OCI-LY7 (cell line): ENCODE measurements around the gene PON1. TPM values are rescaled to one million over a fixed set of nuclear protein-coding genes. Genes with fewer than 3 reads are reported as not detected.

Experiments used
- BruUV-seq: library from RNA; stranded (reverse); fragments of 400-500 nt; replicated peaks from 2 replicates; lab custom pipeline; 2021; lab: Mats Ljungman, UMichigan
- CTCF ChIA-PET: fragments of 300-600 bp; sonication (Branson Sonifier 250); formaldehyde crosslinking; loops from one replicate; lab custom pipeline; 2022; ENCODE audit warnings: antibody characterized with exemption; ENCODE audit not compliant: unreplicated experiment; lab: Charles Lee
- POLR2A ChIA-PET: fragments of 300-600 bp; sonication (Branson Sonifier 250); formaldehyde crosslinking; loops from one replicate; lab custom pipeline; 2022; ENCODE audit warnings: antibody characterized with exemption; lab: Charles Lee
- DNase-seq: peaks from one replicate; pipeline ENCODE4 v3.0.0-alpha.2; 2015; ENCODE audit warnings: low spot score
- H2AFZ ChIP-seq: fragments of 200-600 bp; sonication (generic), shearing (Covaris generic); 2 replicates; pipeline ENCODE4 v1.6.1; 2014; ENCODE audit warnings: mild to moderate bottlenecking, antibody characterized with exemption, low read length, moderate library complexity
- H3K27ac ChIP-seq: fragments of 200-600 bp; sonication (generic); 2 replicates; pipeline ENCODE4 v1.5.1; 2014; ENCODE audit warnings: mixed run types, low read depth, mild to moderate bottlenecking, moderate library complexity, low read length, inconsistent platforms; ENCODE audit not compliant: poor library complexity, severe bottlenecking
- H3K36me3 ChIP-seq: fragments of 200-600 bp; sonication (generic); 2 replicates; pipeline ENCODE4 v1.6.1; 2014; ENCODE audit warnings: mild to moderate bottlenecking, antibody characterized with exemption, low read length, moderate library complexity, mixed read lengths; ENCODE audit not compliant: insufficient read depth
- H3K4me1 ChIP-seq: fragments of 200-600 bp; sonication (generic); 2 replicates; pipeline ENCODE4 v1.5.1; 2014; ENCODE audit warnings: mild to moderate bottlenecking, low read length; ENCODE audit not compliant: insufficient read depth, poor library complexity, severe bottlenecking
- H3K4me2 ChIP-seq: fragments of 200-600 bp; sonication (generic); 2 replicates; pipeline ENCODE4 v1.6.1; 2014; ENCODE audit warnings: mild to moderate bottlenecking, low read length
- H3K4me3 ChIP-seq: fragments of 200-600 bp; sonication (generic); 2 replicates; pipeline ENCODE4 v1.5.1; 2014; ENCODE audit warnings: mild to moderate bottlenecking, low read depth, low read length; ENCODE audit not compliant: poor library complexity, severe bottlenecking
- H3K79me2 ChIP-seq: fragments of 200-600 bp; sonication (generic); 2 replicates; pipeline ENCODE4 v1.6.1; 2016; ENCODE audit warnings: low read depth, mild to moderate bottlenecking, low read length, moderate library complexity, mixed read lengths; ENCODE audit not compliant: insufficient read depth
- H3K9me2 ChIP-seq: fragments of 200-600 bp; sonication (generic); 2 replicates; pipeline ENCODE4 v1.6.1; 2016; ENCODE audit warnings: mild to moderate bottlenecking, low read length, mixed read lengths; ENCODE audit not compliant: insufficient read depth
- H3K9me3 ChIP-seq: fragments of 200-600 bp; sonication (generic); 2 replicates; pipeline ENCODE4 v1.6.1; 2014; ENCODE audit warnings: mild to moderate bottlenecking, mixed run types, low read length, mixed read lengths
- H4K20me1 ChIP-seq: fragments of 200-600 bp; sonication (generic); 2 replicates; pipeline ENCODE4 v1.6.1; 2014; ENCODE audit warnings: mild to moderate bottlenecking, antibody characterized with exemption, low read length, moderate library complexity, mixed read lengths; ENCODE audit not compliant: insufficient read depth
- EZH2phosphoT487 ChIP-seq: fragments of 200-600 bp; sonication (generic); IDR thresholded peaks from 2 replicates; pipeline ENCODE4 v1.6.1; 2018; ENCODE audit warnings: low read depth, borderline replicate concordance, mild to moderate bottlenecking, mixed run types, antibody characterized with exemption, low read length, moderate library complexity, mixed read lengths
- intact Hi-C: fragments of 100-400 bp; cut with micrococcal nuclease; formaldehyde crosslinking; loops from one replicate; pipeline ENCODE4 v1.10.0; 2022; ENCODE audit not compliant: unreplicated experiment
- total RNA-seq, 2 experiments: library from RNA; depleted of rRNA in 1 of 2; stranded (reverse); fragments of >200 nt in 1 of 2; shearing (Covaris generic) in 1 of 2; gene quantifications; 2 replicates each; pipeline ENCODE4 v1.2.3, GENCODE V29; 2014 to 2022
- TF ChIP-seq, protein P1 (sequence below): fragments of 200-600 bp; sonication (generic); conservative IDR thresholded peaks from 2 replicates; pipeline ENCODE4 v1.5.1; 2014; ENCODE audit warnings: mild to moderate bottlenecking, antibody characterized with exemption, low read length, moderate library complexity, mixed read lengths

Gene PON1
- total RNA-seq, 2 experiments from 2014 or later: not detected

DNA sequence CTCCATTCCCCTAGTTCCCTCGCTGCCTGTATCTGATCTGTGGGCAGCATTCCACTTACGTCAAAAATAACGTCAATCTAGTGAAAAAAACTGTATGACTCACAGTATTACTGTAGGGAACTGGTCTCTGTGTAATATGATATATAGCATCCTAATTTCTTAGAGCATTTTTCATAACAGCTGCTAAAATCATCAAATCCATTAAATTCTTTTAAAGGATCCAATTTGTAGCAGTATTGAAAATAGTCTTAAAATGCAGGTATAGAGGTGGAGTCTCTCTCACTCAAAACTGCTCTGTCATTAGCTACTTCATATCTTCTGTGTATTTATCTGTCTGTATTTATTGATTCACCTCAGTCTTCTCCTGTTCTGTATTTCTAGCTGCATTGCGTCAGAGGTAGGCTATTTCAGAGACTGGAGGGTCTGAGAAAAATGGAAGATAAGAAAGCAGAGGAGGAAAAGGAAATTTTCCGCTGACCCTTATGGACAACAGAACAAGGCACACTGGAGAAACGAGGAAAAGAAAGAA is 59.9 kb downstream of the PON1 start:
- no peak overlapping the region for H3K4me3 ChIP-seq
- no peak for DNase-seq
- no peak overlapping the region for H3K4me2 ChIP-seq
- no peaks in the 10 kb centered on the region for H3K9me2 ChIP-seq
- H3K4me1 ChIP-seq: no peaks in the 10 kb centered on the region
- H3K9me3 ChIP-seq: no peaks in the 10 kb centered on the region
- TF ChIP-seq EZH2phosphoT487: no peak
- TF ChIP-seq, protein P1, sequence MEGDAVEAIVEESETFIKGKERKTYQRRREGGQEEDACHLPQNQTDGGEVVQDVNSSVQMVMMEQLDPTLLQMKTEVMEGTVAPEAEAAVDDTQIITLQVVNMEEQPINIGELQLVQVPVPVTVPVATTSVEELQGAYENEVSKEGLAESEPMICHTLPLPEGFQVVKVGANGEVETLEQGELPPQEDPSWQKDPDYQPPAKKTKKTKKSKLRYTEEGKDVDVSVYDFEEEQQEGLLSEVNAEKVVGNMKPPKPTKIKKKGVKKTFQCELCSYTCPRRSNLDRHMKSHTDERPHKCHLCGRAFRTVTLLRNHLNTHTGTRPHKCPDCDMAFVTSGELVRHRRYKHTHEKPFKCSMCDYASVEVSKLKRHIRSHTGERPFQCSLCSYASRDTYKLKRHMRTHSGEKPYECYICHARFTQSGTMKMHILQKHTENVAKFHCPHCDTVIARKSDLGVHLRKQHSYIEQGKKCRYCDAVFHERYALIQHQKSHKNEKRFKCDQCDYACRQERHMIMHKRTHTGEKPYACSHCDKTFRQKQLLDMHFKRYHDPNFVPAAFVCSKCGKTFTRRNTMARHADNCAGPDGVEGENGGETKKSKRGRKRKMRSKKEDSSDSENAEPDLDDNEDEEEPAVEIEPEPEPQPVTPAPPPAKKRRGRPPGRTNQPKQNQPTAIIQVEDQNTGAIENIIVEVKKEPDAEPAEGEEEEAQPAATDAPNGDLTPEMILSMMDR: no peak
- no TSS peak for BruUV-seq
- no peak overlapping the region for H3K27ac ChIP-seq
- ChIA-PET CTCF (no interaction called here), POLR2A (interaction anchor here (0.6 kb wide), 1 partner anchor 68 kb away, joined by 7 read pairs; no protein-coding TSS in a partner anchor)
- no peak overlapping the region for H2AFZ ChIP-seq
- intact Hi-C loops: no loop called here
- no peaks in the 10 kb centered on the region for H3K36me3 ChIP-seq
- no peaks in the 10 kb centered on the region for H4K20me1 ChIP-seq
- H3K79me2 ChIP-seq: no peaks in the 10 kb centered on the region

DNA sequence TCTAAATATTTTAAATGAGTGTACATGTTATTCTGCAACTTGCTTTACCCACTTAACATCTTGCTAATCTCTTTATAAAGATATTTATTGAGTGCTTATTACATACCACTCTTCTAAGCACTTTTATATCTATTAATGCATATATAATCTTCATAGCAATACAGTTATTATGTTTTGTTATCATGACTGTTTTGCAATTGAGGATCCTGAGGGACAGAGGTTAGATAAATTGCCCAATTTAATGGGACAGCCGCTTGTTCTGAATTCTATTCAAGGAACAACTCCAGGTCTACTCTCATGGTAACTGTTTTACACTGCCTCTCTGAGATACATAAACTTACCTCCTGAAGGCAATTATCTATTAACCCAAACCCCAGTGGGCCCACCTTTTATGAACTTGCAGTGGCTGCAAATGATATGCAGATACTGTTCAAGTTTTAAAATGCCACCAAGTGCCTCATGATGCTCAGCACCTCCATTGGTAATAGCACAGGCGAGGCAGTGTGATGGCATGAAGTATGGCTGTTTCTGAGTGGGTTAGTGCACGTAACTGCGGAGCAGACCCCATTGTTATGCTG is 60.5 kb downstream of the PON1 start:
- intact Hi-C loops: no loop called here
- H3K79me2 ChIP-seq: no peaks in the 10 kb centered on the region
- H3K4me3 ChIP-seq: no peak overlapping the region
- DNase-seq: no peak
- no peak overlapping the region for H2AFZ ChIP-seq
- no peaks in the 10 kb centered on the region for H3K9me3 ChIP-seq
- no peaks in the 10 kb centered on the region for H3K9me2 ChIP-seq
- ChIA-PET CTCF (no interaction called here), POLR2A (interaction anchor here (0.6 kb wide), 1 partner anchor 69 kb away, joined by 7 read pairs; no protein-coding TSS in a partner anchor)
- no peak overlapping the region for H3K4me2 ChIP-seq
- BruUV-seq: no TSS peak
- no peaks in the 10 kb centered on the region for H4K20me1 ChIP-seq
- no peaks in the 10 kb centered on the region for H3K36me3 ChIP-seq
- no peak overlapping the region for H3K27ac ChIP-seq
- no peaks in the 10 kb centered on the region for H3K4me1 ChIP-seq
- TF ChIP-seq, protein P1: no peak
- no peak for TF ChIP-seq EZH2phosphoT487

DNA sequence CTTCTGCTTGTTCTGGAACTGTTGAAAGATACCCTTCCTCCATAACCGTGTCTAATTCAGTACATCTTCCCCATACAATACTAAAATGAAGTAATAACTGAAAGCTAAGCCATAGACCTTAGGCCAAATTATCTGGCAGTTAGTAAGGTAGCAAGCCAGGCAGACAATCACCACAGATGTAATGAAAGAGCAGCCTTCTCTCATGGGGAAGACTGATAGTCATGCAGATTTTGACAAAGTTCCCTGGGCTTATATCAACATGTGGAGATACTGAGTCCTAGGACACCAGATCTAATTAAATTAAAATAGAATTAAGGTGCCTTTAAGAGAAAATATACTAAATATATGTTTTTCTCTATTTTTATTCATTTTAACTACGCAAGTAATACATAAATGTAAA is 61.5 kb downstream of the PON1 start:
- intact Hi-C loops: no loop called here

More for the DNA sequence above, 61.5 kb downstream of the PON1 start:
- no peak overlapping the region for H3K4me3 ChIP-seq
- H3K9me2 ChIP-seq: no peaks in the 10 kb centered on the region
- no peak overlapping the region for H3K27ac ChIP-seq
- H3K9me3 ChIP-seq: no peaks in the 10 kb centered on the region
- H3K4me2 ChIP-seq: no peak overlapping the region
- POLR2A ChIA-PET: no interaction called here
- H3K36me3 ChIP-seq: no peaks in the 10 kb centered on the region
- no TSS peak for BruUV-seq
- no peaks in the 10 kb centered on the region for H3K79me2 ChIP-seq
- H3K4me1 ChIP-seq: no peaks in the 10 kb centered on the region
- CTCF ChIA-PET: no interaction called here
- no peaks in the 10 kb centered on the region for H4K20me1 ChIP-seq
- DNase-seq: no peak
- TF ChIP-seq EZH2phosphoT487: no peak
- TF ChIP-seq, protein P1: no peak
- H2AFZ ChIP-seq: no peak overlapping the region
